ENCODE data around the gene UCN2. TPM values are rescaled to one million over a fixed set of nuclear protein-coding genes. Genes with fewer than 3 reads are reported as not detected.

UCN2 gene
- total RNA-seq, 4 donors from 2014 or later = 2.6 to 5.3 (median 3.4) TPM

DNA sequence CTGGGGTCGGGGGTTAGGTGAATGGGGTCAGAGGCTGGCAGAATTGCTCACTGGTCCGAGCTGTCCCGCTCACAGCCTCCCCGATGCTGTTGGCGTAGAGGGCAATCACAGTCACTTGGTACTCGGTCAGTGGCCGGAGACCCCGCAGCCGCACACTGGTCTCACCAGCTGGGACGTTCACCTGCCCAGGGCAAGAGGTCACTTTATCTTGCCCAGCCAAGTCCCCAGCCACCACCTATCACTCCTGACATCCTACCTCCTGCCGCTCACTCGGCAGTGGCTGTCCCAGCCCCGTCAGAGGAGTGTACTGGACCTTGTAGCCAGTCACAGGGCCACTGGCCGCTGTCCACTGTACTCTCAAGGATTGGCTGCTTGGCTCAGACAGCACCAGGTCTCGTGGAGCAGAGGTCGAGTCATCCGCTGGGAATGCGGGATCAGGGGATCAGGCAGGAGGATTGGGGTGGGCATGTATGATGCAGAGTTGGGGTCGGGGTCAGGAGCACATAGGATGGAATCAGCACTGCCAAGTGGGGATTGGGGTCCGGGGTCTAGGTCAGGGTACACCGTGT is 29.0 kb upstream of the UCN2 start:
- Histone ChIP-seq H3K4me3 (no peak overlapping the region), H3K27ac (no peak overlapping the region), H3K9me3 (no peaks in the 10 kb centered on the region), H3K27me3 (peaks cover 0 to 28% (median 0%) of the 10 kb centered on the region in 4 donors), H3K36me3 (peaks cover 0 to 46% (median 0%) of the 10 kb centered on the region in 3 donors), H3K4me1 (peaks cover 26 to 65% (median 36%) of the 10 kb centered on the region in 3 donors)
- WGBS, 2 donors = 80 to 82% methylated on average over 11 to 12 of the region's 21 CpGs
- no peak for TF ChIP-seq POLR2A (IDR thresholded peaks at IDR 0.05)
- TF ChIP-seq, protein P1, sequence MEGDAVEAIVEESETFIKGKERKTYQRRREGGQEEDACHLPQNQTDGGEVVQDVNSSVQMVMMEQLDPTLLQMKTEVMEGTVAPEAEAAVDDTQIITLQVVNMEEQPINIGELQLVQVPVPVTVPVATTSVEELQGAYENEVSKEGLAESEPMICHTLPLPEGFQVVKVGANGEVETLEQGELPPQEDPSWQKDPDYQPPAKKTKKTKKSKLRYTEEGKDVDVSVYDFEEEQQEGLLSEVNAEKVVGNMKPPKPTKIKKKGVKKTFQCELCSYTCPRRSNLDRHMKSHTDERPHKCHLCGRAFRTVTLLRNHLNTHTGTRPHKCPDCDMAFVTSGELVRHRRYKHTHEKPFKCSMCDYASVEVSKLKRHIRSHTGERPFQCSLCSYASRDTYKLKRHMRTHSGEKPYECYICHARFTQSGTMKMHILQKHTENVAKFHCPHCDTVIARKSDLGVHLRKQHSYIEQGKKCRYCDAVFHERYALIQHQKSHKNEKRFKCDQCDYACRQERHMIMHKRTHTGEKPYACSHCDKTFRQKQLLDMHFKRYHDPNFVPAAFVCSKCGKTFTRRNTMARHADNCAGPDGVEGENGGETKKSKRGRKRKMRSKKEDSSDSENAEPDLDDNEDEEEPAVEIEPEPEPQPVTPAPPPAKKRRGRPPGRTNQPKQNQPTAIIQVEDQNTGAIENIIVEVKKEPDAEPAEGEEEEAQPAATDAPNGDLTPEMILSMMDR (IDR thresholded peaks at IDR 0.05) = no peak
- intact Hi-C loops (cut with DNase I) = no loop called here
- no peak for DNase-seq

DNA sequence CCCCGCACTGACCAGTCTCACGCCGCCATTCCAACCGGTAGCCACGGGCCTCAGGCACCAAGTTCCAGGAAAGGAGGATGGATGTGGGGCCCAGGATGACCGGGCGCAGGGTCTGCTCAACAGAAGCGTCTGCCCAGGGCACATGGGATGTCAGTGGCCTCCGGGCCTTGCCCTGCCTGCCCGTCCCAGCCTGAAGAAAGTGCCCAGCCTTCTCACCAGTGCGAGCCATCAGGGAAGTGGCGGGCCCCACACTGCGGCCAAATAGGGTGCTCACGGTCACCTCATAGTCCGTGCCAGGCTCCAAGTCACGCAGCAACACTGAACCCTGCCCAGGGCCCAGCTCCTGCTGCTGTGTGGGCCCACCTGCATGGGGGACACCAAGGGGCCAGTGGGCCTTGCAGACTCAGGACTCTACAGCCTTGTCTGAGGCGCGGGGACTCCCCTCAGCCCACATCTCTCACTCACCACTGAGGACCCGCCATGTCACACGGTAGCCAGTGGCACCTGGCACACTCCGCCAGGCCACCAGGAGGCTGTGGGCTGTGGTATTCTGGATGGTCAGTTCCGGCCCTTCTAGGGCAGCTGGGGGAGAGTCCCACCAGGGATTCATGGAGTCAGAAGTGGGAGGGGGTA is 28.4 kb upstream of the UCN2 start:
- WGBS, 2 donors = 85 to 100% methylated on average over 4 to 8 of the region's 22 CpGs
- H3K27me3 ChIP-seq = peaks cover 0 to 28% (median 0%) of the 10 kb centered on the region in 4 donors
- H3K4me3 ChIP-seq = no peak overlapping the region
- no peak for DNase-seq
- no peak overlapping the region for H3K27ac ChIP-seq
- H3K36me3 ChIP-seq = peaks cover 0 to 50% (median 3%) of the 10 kb centered on the region in 3 donors
- H3K4me1 ChIP-seq = peaks cover 23 to 59% (median 31%) of the 10 kb centered on the region in 3 donors
- no peaks in the 10 kb centered on the region for H3K9me3 ChIP-seq
- intact Hi-C loops (cut with DNase I) = no loop called here
- TF ChIP-seq POLR2A (IDR thresholded peaks at IDR 0.05) = no peak
- TF ChIP-seq, protein P1 (IDR thresholded peaks at IDR 0.05) = no peak

DNA sequence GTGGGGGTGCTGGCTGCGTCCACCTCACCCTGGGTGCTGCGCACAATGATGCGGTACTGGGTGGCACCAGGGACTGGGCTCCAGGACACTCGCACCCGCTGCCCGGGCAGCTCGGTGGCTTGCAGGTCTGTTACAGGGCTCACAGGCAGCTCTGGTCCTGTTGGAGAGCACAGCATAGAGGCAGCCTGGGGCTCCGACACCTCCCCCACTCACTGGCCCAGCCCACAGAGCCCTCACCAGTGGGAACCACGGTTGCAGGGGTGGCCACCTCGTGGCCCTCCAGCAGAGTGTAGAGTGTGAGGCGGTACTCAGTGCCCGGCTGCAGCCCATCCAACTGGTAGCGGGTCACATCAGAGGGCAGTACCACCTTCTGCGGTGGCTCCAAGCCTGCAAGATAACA is 27.9 kb upstream of the UCN2 start:
- Histone ChIP-seq H3K27ac (no peak overlapping the region), H3K9me3 (no peaks in the 10 kb centered on the region), H3K27me3 (peaks cover 0 to 28% (median 0%) of the 10 kb centered on the region in 4 donors), H3K36me3 (peaks cover 0 to 56% (median 5%) of the 10 kb centered on the region in 3 donors), H3K4me1 (peaks cover 23 to 53% (median 31%) of the 10 kb centered on the region in 3 donors), H3K4me3 (no peak overlapping the region)
- TF ChIP-seq, protein P1 (IDR thresholded peaks at IDR 0.05) = no peak
- no peak for TF ChIP-seq POLR2A (IDR thresholded peaks at IDR 0.05)
- DNase-seq = no peak
- intact Hi-C loops (cut with DNase I) = no loop called here
- 89 to 100% methylated on average over 2 to 7 of the region's 14 CpGs for WGBS, 2 donors

DNA sequence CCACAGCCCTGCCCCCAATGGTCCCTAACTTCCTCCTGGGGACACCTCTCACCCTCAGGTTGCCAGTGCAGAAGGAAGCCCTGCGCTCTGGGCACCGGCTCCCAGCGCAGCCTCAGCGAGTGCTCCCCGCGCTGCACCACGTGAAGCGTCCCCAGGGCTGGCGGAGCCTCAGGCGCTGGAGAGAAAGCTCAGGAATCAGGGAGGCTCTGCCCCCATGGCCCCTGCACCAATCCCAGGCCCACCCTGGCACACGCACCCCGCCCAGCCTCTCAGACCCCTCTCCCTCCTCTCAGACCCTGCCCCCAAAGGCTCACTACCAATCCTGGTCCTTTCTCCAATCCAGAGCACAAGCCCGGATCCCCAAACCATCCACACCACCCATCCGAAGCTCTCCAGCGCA is 24.6 kb upstream of the UCN2 start:
- no peak for DNase-seq
- Histone ChIP-seq H3K27ac (no peak overlapping the region), H3K27me3 (peaks cover 0 to 6% (median 0%) of the 10 kb centered on the region in 4 donors), H3K4me3 (no peak overlapping the region), H3K9me3 (no peaks in the 10 kb centered on the region), H3K36me3 (peaks cover 3 to 88% (median 11%) of the 10 kb centered on the region in 3 donors), H3K4me1 (peaks cover 0 to 21% (median under 1%) of the 10 kb centered on the region in 3 donors)
- TF ChIP-seq, protein P1 (IDR thresholded peaks at IDR 0.05) = no peak
- no peak for TF ChIP-seq POLR2A (IDR thresholded peaks at IDR 0.05)
- intact Hi-C loops (cut with DNase I) = no loop called here
- 82% methylated on average over 5 of the region's 15 CpGs; no CpG with 5 or more reads in 1 of the 2 donors for WGBS, 2 donors

DNA sequence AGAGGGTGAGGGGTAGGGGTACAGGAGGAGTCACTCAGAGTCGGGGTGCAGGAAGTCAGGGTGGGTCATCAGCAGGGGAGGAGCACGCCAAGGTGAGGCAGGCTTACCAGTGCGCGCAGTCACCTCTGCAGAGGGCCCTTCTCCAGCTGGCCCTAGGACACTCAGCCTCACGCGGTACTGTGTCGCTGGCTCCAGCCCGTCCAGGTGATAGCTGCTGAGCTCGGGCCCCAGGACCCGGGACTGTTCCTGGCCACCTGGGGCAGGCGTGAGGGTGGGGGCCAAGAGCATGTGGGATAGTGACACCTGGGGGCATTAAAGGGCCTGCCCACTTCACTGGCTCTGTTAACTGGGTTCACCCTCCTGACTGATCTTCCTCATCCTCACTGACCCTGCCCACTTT is 24.1 kb upstream of the UCN2 start:
- TF ChIP-seq POLR2A (IDR thresholded peaks at IDR 0.05) = no peak
- TF ChIP-seq, protein P1 (IDR thresholded peaks at IDR 0.05) = no peak
- H3K4me1 ChIP-seq = peaks cover 0 to 16% (median 0%) of the 10 kb centered on the region in 3 donors
- H3K4me3 ChIP-seq = no peak overlapping the region
- H3K27me3 ChIP-seq = peaks cover 0 to under 1% (median 0%) of the 10 kb centered on the region in 4 donors
- intact Hi-C loops (cut with DNase I) = no loop called here
- WGBS, 2 donors = 86 to 100% methylated on average over 4 to 11 of the region's 11 CpGs
- H3K36me3 ChIP-seq = peaks cover 4 to 91% (median 11%) of the 10 kb centered on the region in 3 donors
- H3K9me3 ChIP-seq = no peaks in the 10 kb centered on the region
- no peak for DNase-seq
- no peak overlapping the region for H3K27ac ChIP-seq
